ENCODE results near the gene WIPF2. TPM values are rescaled to one million over a fixed set of nuclear protein-coding genes. Genes with fewer than 3 reads are reported as not detected.

WIPF2 gene
- total and polyA plus RNA-seq, 2 of the 8 experiments (the other 6 are each of a cell fraction or from before 2014, with no cell fraction given) = 6.9 to 25.3 TPM

DNA sequence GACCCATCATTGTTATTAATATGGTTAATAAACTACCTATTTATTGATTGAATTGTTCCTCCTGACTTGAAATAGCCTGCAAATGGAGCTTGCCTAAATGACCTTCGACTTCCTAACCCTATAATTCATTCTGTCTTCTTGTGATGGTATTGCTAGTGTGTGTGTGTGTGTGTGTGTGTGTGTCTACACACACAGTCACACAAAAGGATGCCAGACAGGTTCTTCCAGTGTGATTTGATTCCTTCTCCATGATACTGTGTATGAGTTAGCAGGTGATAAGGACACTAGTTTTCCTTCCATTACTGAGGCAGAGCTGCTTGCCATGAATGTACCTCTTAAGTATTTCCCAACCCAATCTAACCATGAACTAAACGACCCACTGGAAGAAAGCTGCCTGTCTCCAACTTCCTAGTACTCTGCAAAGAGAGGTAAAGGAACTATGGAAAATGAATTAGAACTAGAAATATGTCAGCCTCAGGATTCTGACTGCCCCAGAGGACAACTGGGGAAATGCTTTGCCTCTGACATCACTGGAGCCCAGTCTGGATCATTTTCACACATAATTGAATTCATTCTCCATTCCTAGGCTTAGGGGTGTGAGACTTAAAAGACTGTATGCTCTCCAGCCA lies 65.1 kb downstream of the WIPF2 start:
- no peak overlapping the region for H3K14ac ChIP-seq (ENCODE audit: insufficient read length)
- H3K27me3 ChIP-seq (replicated peaks in 1 of 4; ENCODE audit: control insufficient read depth in 3 of 4, extremely low read depth in 1 of 4, insufficient read depth in 3 of 4, low read length in 3 of 4) = no peaks in the 10 kb centered on the region
- no peak for TF ChIP-seq ASH2L (IDR thresholded peaks at IDR 0.05; ENCODE audit: low read length)
- TF ChIP-seq, protein P1, sequence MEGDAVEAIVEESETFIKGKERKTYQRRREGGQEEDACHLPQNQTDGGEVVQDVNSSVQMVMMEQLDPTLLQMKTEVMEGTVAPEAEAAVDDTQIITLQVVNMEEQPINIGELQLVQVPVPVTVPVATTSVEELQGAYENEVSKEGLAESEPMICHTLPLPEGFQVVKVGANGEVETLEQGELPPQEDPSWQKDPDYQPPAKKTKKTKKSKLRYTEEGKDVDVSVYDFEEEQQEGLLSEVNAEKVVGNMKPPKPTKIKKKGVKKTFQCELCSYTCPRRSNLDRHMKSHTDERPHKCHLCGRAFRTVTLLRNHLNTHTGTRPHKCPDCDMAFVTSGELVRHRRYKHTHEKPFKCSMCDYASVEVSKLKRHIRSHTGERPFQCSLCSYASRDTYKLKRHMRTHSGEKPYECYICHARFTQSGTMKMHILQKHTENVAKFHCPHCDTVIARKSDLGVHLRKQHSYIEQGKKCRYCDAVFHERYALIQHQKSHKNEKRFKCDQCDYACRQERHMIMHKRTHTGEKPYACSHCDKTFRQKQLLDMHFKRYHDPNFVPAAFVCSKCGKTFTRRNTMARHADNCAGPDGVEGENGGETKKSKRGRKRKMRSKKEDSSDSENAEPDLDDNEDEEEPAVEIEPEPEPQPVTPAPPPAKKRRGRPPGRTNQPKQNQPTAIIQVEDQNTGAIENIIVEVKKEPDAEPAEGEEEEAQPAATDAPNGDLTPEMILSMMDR (IDR thresholded peaks at IDR 0.05; ENCODE audit: control extremely low read depth in 1 of 3, insufficient read depth in 1 of 3, low read depth in 1 of 3, low read length in 3 of 3) = peak in 1 of 3 experiments; percentile 1; a peak in 1 of 4 replicates
- no peak overlapping the region for H3K4ac ChIP-seq (replicated peaks; ENCODE audit: insufficient read length, low read depth, low read length)
- no peak overlapping the region for H2AFZ ChIP-seq (ENCODE audit: low read length)
- no peak overlapping the region for H2BK20ac ChIP-seq (ENCODE audit: low read length)
- no peak overlapping the region for H4K8ac ChIP-seq (ENCODE audit: extremely low read depth, insufficient read depth, low read length)
- POLR2A ChIA-PET (ENCODE audit: partially characterized antibody) = interaction anchor here (0.6 to 31.2 kb wide), 4 partner anchors 24 to 105 kb away, joined by 3 to 540 read pairs (median 4); partner anchors contain the start of gene RARA
- no peak overlapping the region for H2AK5ac ChIP-seq (ENCODE audit: low read depth, low read length)
- H2BK15ac ChIP-seq (ENCODE audit: low read length) = no peak overlapping the region
- H3K18ac ChIP-seq (ENCODE audit: extremely low read depth, low read length) = no peak overlapping the region
- DNase-seq (ENCODE audit: low read depth in 1 of 2, low spot score in 2 of 2) (no peak), FAIRE-seq (no peak)
- H3K23me2 ChIP-seq (ENCODE audit: low read depth, low read length) = no peaks in the 10 kb centered on the region
- H3K9me3 ChIP-seq (ENCODE audit: insufficient read depth in 2 of 2, low read depth in 1 of 2, low read length in 1 of 2) = no peaks in the 10 kb centered on the region
- H4K5ac ChIP-seq (ENCODE audit: insufficient read length, low read depth, low read length) = no peak overlapping the region
- CTCF ChIA-PET (ENCODE audit: partially characterized antibody) = interaction anchor here (0.6 to 2.8 kb wide), 10 partner anchors 12 to 261 kb away, joined by 3 to 10 read pairs (median 3); no protein-coding TSS in a partner anchor
- H3K4me3 ChIP-seq (ENCODE audit: extremely low read depth in 1 of 4, insufficient read depth in 2 of 4, low read depth in 3 of 4, low read length in 4 of 4) = no peak overlapping the region
- H3K4me1 ChIP-seq (replicated peaks in 1 of 4; ENCODE audit: control insufficient read depth in 3 of 4, insufficient read depth in 4 of 4, low read length in 3 of 4) = peaks cover 2 to 7% (median 6%) of the 10 kb centered on the region in 4 experiments; a peak in 5 of 7 replicates
- H3K23ac ChIP-seq (ENCODE audit: insufficient read length) = no peak overlapping the region
- no peak overlapping the region for H2BK120ac ChIP-seq (replicated peaks; ENCODE audit: low read depth, low read length)
- peaks cover 0 to 14% (median 4%) of the 10 kb centered on the region in 4 experiments; a peak in 5 of 8 replicates for H3K36me3 ChIP-seq (ENCODE audit: control insufficient read depth in 2 of 4, insufficient read depth in 4 of 4, low read length in 3 of 4)
- no peak overlapping the region for H3K27ac ChIP-seq (ENCODE audit: low read depth, low read length)
- no peak overlapping the region for H3K4me2 ChIP-seq (ENCODE audit: insufficient read depth in 1 of 2, low read depth in 2 of 2, low read length in 2 of 2)
- no peak overlapping the region for H3K56ac ChIP-seq (replicated peaks; ENCODE audit: insufficient read length, low read depth, low read length)
- H4K91ac ChIP-seq (replicated peaks; ENCODE audit: insufficient read length, low read length) = no peak overlapping the region
- H2BK5ac ChIP-seq (ENCODE audit: low read depth, low read length) = no peak overlapping the region
- 88% methylated on average over 2 of the region's 2 CpGs; no CpG with 5 or more reads in 1 of the 2 experiments for WGBS, 2 experiments (ENCODE audit: extremely low coverage in 1 of 2, insufficient coverage in 1 of 2, insufficient read length in 1 of 2, insufficient replicate concordance in 2 of 2, low coverage in 1 of 2, low lambda C conversion rate in 2 of 2, missing lambda C conversion rate in 1 of 2)
- H3K9ac ChIP-seq (replicated peaks in 1 of 4; ENCODE audit: extremely low read depth in 1 of 4, low read depth in 3 of 4, low read length in 3 of 4) = no peak overlapping the region
- H3K79me1 ChIP-seq (ENCODE audit: low read depth, low read length) = no peaks in the 10 kb centered on the region
- no peaks in the 10 kb centered on the region for H4K20me1 ChIP-seq (replicated peaks in 1 of 2; ENCODE audit: control insufficient read depth in 1 of 2, insufficient read depth in 2 of 2, low read length in 2 of 2)
- peaks cover 3 to 14% of the 10 kb centered on the region in 2 experiments; a peak in 3 of 4 replicates for H3K79me2 ChIP-seq (ENCODE audit: control insufficient read depth in 1 of 2, insufficient read depth in 2 of 2, low read length in 2 of 2)
- no peak overlapping the region for H2BK12ac ChIP-seq (ENCODE audit: low read depth, low read length)
